MM.1S (cell line): Measurements from ENCODE around the gene TTC36.

Experiments
- EZH2 ChIP-seq: fragments of 300-600 bp; sonication (generic); optimal IDR thresholded peaks from 2 replicates; pipeline ENCODE3; 2017; ENCODE audit warnings: low read depth, mild to moderate bottlenecking, antibody characterized with exemption, low read length, mixed read lengths
- EZH2phosphoT487 ChIP-seq: fragments of 300-600 bp; sonication (generic); IDR thresholded peaks from 2 replicates; pipeline ENCODE4 v1.6.1; 2018; ENCODE audit warnings: antibody characterized with exemption, low read length
- TF ChIP-seq, protein P1 (sequence below): fragments of 300-600 bp; sonication (generic); IDR thresholded peaks from 2 replicates; pipeline ENCODE4 v1.5.1; 2016; ENCODE audit warnings: antibody characterized with exemption, low read length, mixed read lengths

DNA sequence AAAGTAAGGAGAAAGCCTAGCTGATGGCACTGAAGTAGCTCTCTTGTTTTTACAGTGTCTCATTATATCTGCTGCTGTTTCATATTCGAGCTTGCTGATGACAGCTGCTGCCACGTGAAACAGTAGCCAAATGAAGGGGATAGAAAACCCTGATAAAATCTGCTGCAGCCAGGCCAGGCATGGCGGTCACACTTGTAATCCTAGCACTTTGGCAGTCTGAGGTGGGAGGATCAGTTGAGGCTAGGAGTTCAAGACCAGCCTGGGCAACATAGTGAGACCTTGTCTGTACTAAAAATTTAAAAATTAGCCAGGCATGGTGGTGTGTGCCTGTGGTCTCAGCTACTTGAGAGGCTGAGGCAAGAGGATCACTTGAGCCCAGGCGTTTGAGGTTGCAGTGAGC, 25.1 kb downstream of the TTC36 start:
- TF ChIP-seq, protein P1, sequence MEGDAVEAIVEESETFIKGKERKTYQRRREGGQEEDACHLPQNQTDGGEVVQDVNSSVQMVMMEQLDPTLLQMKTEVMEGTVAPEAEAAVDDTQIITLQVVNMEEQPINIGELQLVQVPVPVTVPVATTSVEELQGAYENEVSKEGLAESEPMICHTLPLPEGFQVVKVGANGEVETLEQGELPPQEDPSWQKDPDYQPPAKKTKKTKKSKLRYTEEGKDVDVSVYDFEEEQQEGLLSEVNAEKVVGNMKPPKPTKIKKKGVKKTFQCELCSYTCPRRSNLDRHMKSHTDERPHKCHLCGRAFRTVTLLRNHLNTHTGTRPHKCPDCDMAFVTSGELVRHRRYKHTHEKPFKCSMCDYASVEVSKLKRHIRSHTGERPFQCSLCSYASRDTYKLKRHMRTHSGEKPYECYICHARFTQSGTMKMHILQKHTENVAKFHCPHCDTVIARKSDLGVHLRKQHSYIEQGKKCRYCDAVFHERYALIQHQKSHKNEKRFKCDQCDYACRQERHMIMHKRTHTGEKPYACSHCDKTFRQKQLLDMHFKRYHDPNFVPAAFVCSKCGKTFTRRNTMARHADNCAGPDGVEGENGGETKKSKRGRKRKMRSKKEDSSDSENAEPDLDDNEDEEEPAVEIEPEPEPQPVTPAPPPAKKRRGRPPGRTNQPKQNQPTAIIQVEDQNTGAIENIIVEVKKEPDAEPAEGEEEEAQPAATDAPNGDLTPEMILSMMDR = no peak
- TF ChIP-seq EZH2phosphoT487 (no peak), EZH2 (no peak)
